ENCODE measurements around the gene ANKRD11. TPM values are rescaled to one million over a fixed set of nuclear protein-coding genes. Genes with fewer than 3 reads are reported as not detected.
"Not testable (repeated sequence)": the region's sequence is repeated elsewhere in the genome, so short reads cannot be mapped to it uniquely, and the experiment has no call there.

Gene ANKRD11
- total RNA-seq, 1 experiment from 2014 or later, result 266 TPM

GRCh38 chr16:89300311-89300975 is 189.9 kb downstream of the ANKRD11 start (continued):
- TF ChIP-seq ZBTB33 (IDR thresholded peaks at IDR 0.05; ENCODE audit: extremely low read depth, insufficient replicate concordance, low read length) (no peak), RAD21 (IDR thresholded peaks at IDR 0.05; ENCODE audit: low read depth) (no peak), POLR2AphosphoS5 (IDR thresholded peaks at IDR 0.05; ENCODE audit: low read depth, low read length) (no peak), TCF7L2 (IDR thresholded peaks at IDR 0.05; ENCODE audit: borderline replicate concordance, extremely low read depth, insufficient read depth, insufficient read length) (no peak), POLR2A (IDR thresholded peaks at IDR 0.05; ENCODE audit: borderline replicate concordance, extremely low read depth, insufficient read depth, insufficient read length) (no peak), MAX (IDR thresholded peaks at IDR 0.05) (no peak), EZH2 (IDR thresholded peaks at IDR 0.05) (no peak), CBX3 (IDR thresholded peaks at IDR 0.05; ENCODE audit: low read depth) (no peak), SIN3A (IDR thresholded peaks at IDR 0.05; ENCODE audit: low read depth) (no peak), SP1 (IDR thresholded peaks at IDR 0.05; ENCODE audit: low read depth) (no peak), JUND (IDR thresholded peaks at IDR 0.05) (no peak)

GRCh38 chr16:89299357-89300111 is 190.8 kb downstream of the ANKRD11 start:
- H2AFZ ChIP-seq (ENCODE audit: low read depth, low read length, poor library complexity, severe bottlenecking); RAD21 ChIA-PET (ENCODE audit: low non-redundant PET in 1 of 2, low total read pairs in 2 of 2, uncharacterized antibody in 2 of 2, unreplicated experiment in 2 of 2); H3K27me3 ChIP-seq (ENCODE audit: insufficient read depth, low read length); H3K27ac ChIP-seq (ENCODE audit: low read depth, low read length); H4K20me1 ChIP-seq (ENCODE audit: insufficient read depth); H3K4me1 ChIP-seq (ENCODE audit: control insufficient read depth in 1 of 2, insufficient read depth in 2 of 2, low read length in 2 of 2); BruUV-seq (replicated peaks); POLR2A ChIA-PET; H3K9me3 ChIP-seq (ENCODE audit: control insufficient read depth in 1 of 2, insufficient read depth in 1 of 2, low read depth in 1 of 2, low read length in 2 of 2); ATAC-seq; CTCF ChIA-PET; H3K9me2 ChIP-seq (ENCODE audit: insufficient read depth); DNase-seq (ENCODE audit: low read depth, low spot score); intact Hi-C loops (cut with micrococcal nuclease); H3K9ac ChIP-seq (ENCODE audit: low read length); H3K4me3 ChIP-seq (replicated peaks in 1 of 2; ENCODE audit: low read depth in 1 of 2, low read length in 2 of 2); H3K4me2 ChIP-seq (ENCODE audit: low read length): not testable (repeated sequence)
- peaks cover 97% of the 10 kb centered on the region for H3K79me2 ChIP-seq (ENCODE audit: insufficient read depth, low read length)
- H3K36me3 ChIP-seq (ENCODE audit: control insufficient read depth in 1 of 2, insufficient read depth in 2 of 2, low read length in 2 of 2), result peaks cover 16 to 23% of the 10 kb centered on the region in 2 experiments; a peak in 3 of 4 replicates

Data from HCT116 (cell line).